H1 (cell line): Measurements from ENCODE around the gene CTDSP1. TPM values are rescaled to one million over a fixed set of nuclear protein-coding genes. Genes with fewer than 3 reads are reported as not detected.
A peak's percentile ranks its signal among the peaks of the same experiment; 100 is the strongest.

ENCODE experiments used
- CTCF ChIA-PET: fragments of 300-600 bp; sonication (Branson Sonifier 250); formaldehyde crosslinking; loops from one replicate; lab custom pipeline; 2021; ENCODE audit not compliant: partially characterized antibody; lab: Charles Lee
- POLR2A ChIA-PET: fragments of 300-600 bp; sonication (Branson Sonifier 250); formaldehyde crosslinking; loops from one replicate; lab custom pipeline; 2021; ENCODE audit warnings: inconsistent platforms; ENCODE audit not compliant: partially characterized antibody; lab: Charles Lee
- DNase-seq, 2 experiments: peaks; one replicate each; pipeline versions ENCODE4 v3.0.0 to v3.0.0-alpha.2; 2010 to 2022; ENCODE audit warnings: low spot score in 2 of 2, low read depth in 1 of 2, mixed read lengths in 1 of 2
- FAIRE-seq: peaks from 2 replicates; lab custom pipeline; 2011; peaks lifted over from hg19 to GRCh38; lab: Jason Lieb, UNC
- H2AFZ ChIP-seq: 2 replicates; pipeline ENCODE4 v1.8.1; 2012; ENCODE audit warnings: low read length, inconsistent platforms
- H2AK5ac ChIP-seq: 2 replicates; pipeline ENCODE4 v1.6.1; 2013; ENCODE audit warnings: low read depth, low read length
- H2BK120ac ChIP-seq: replicated peaks from 2 replicates; pipeline ENCODE3; 2013; ENCODE audit warnings: low read depth, low read length, inconsistent platforms
- H2BK12ac ChIP-seq: 2 replicates; pipeline ENCODE4 v1.6.1; 2013; ENCODE audit warnings: low read depth, low read length
- H2BK15ac ChIP-seq: 2 replicates; pipeline ENCODE4 v1.6.1; 2013; ENCODE audit warnings: low read length
- H2BK20ac ChIP-seq: 2 replicates; pipeline ENCODE4 v1.6.1; 2013; ENCODE audit warnings: low read length
- H2BK5ac ChIP-seq: 2 replicates; pipeline ENCODE4 v1.6.1; 2013; ENCODE audit warnings: low read depth, low read length
- H3K14ac ChIP-seq: 2 replicates; pipeline ENCODE4 v1.6.1; 2013; ENCODE audit warnings: inconsistent platforms; ENCODE audit not compliant: insufficient read length
- H3K18ac ChIP-seq: 2 replicates; pipeline ENCODE4 v1.6.1; 2013; ENCODE audit warnings: low read length; ENCODE audit errors: extremely low read depth
- H3K23ac ChIP-seq: 2 replicates; pipeline ENCODE4 v1.6.1; 2013; ENCODE audit warnings: inconsistent platforms; ENCODE audit not compliant: insufficient read length
- H3K23me2 ChIP-seq: 2 replicates; pipeline ENCODE4 v1.6.1; 2013; ENCODE audit warnings: low read depth, low read length
- H3K27ac ChIP-seq: 2 replicates; pipeline ENCODE4 v1.6.1; 2011; ENCODE audit warnings: low read depth, low read length, inconsistent platforms
- H3K27me3 ChIP-seq, 4 experiments: replicated peaks in 1 of 4; 1 replicate in 1 of 4; 2 replicates in 3 of 4; pipeline versions ENCODE4 v1.6.1 to v1.8.1; 2011 to 2013; ENCODE audit warnings: low read length in 3 of 4, mild to moderate bottlenecking in 3 of 4, inconsistent platforms in 2 of 4, mixed read lengths in 2 of 4, moderate library complexity in 1 of 4; ENCODE audit not compliant: control insufficient read depth in 3 of 4, insufficient read depth in 3 of 4; ENCODE audit errors: extremely low read depth in 1 of 4
- H3K36me3 ChIP-seq, 4 experiments: 2 replicates each; pipeline versions ENCODE4 v1.6.1 to v1.8.1; 2011 to 2013; ENCODE audit warnings: mild to moderate bottlenecking in 4 of 4, low read length in 3 of 4, moderate library complexity in 2 of 4, control low read depth in 1 of 4, inconsistent platforms in 1 of 4; ENCODE audit not compliant: insufficient read depth in 4 of 4, control insufficient read depth in 2 of 4
- H3K4ac ChIP-seq: replicated peaks from 2 replicates; pipeline ENCODE3; 2013; ENCODE audit warnings: low read length, low read depth, mixed read lengths, inconsistent platforms; ENCODE audit not compliant: insufficient read length
- H3K4me1 ChIP-seq, 4 experiments: replicated peaks in 1 of 4; 1 replicate in 1 of 4; 2 replicates in 3 of 4; pipeline versions ENCODE4 v1.6.1 to v1.8.1; 2011 to 2013; ENCODE audit warnings: low read length in 3 of 4, inconsistent platforms in 2 of 4, mixed read lengths in 1 of 4; ENCODE audit not compliant: insufficient read depth in 4 of 4, control insufficient read depth in 3 of 4
- H3K4me2 ChIP-seq, 2 experiments: 2 replicates each; pipeline versions ENCODE4 v1.6.1 to v1.8.1; 2011 to 2013; ENCODE audit warnings: low read depth in 2 of 2, low read length in 2 of 2, control low read depth in 1 of 2, inconsistent platforms in 1 of 2, mild to moderate bottlenecking in 1 of 2; ENCODE audit not compliant: insufficient read depth in 1 of 2
- H3K4me3 ChIP-seq, 4 experiments: fragments of 200-600, 300-600 bp in 1 of 4; sonication (generic), shearing (Covaris generic), sonication (Bioruptor Twin) in 1 of 4; 2 replicates each; pipeline versions ENCODE4 v1.5.1 to v1.8.1; 2011 to 2016; ENCODE audit warnings: low read length in 4 of 4, low read depth in 3 of 4, control low read depth in 2 of 4, inconsistent platforms in 2 of 4, mild to moderate bottlenecking in 2 of 4, mixed read lengths in 1 of 4, moderate library complexity in 1 of 4; ENCODE audit not compliant: insufficient read depth in 2 of 4; ENCODE audit errors: extremely low read depth in 1 of 4
- H3K56ac ChIP-seq: replicated peaks from 2 replicates; pipeline ENCODE3; 2013; ENCODE audit warnings: low read depth, mild to moderate bottlenecking, mixed read lengths, low read length, inconsistent platforms; ENCODE audit not compliant: insufficient read length
- H3K79me1 ChIP-seq: 2 replicates; pipeline ENCODE4 v1.6.1; 2013; ENCODE audit warnings: low read depth, low read length, control low read depth
- H3K79me2 ChIP-seq, 2 experiments: 2 replicates each; pipeline versions ENCODE4 v1.6.1 to v1.8.1; 2012 to 2013; ENCODE audit warnings: low read length in 2 of 2, mild to moderate bottlenecking in 2 of 2, inconsistent platforms in 1 of 2; ENCODE audit not compliant: insufficient read depth in 2 of 2, control insufficient read depth in 1 of 2
- H3K9ac ChIP-seq, 4 experiments: replicated peaks in 1 of 4; 1 replicate in 1 of 4; 2 replicates in 3 of 4; pipeline versions ENCODE4 v1.6.1 to v1.8.1; 2011 to 2013; ENCODE audit warnings: low read depth in 3 of 4, low read length in 3 of 4, control low read depth in 2 of 4, mild to moderate bottlenecking in 2 of 4, moderate library complexity in 2 of 4, inconsistent platforms in 1 of 4; ENCODE audit errors: extremely low read depth in 1 of 4
- H3K9me3 ChIP-seq, 2 experiments: 2 replicates each; pipeline versions ENCODE4 v1.6.1 to v1.8.1; 2012 to 2013; ENCODE audit warnings: mild to moderate bottlenecking in 2 of 2, moderate library complexity in 2 of 2, control low read depth in 1 of 2, inconsistent platforms in 1 of 2, low read depth in 1 of 2, low read length in 1 of 2, mixed read lengths in 1 of 2; ENCODE audit not compliant: insufficient read depth in 2 of 2
- H4K20me1 ChIP-seq, 2 experiments: replicated peaks in 1 of 2; 2 replicates each; pipeline versions ENCODE3 to v1.8.1; 2011 to 2013; ENCODE audit warnings: inconsistent platforms in 2 of 2, low read length in 2 of 2, mild to moderate bottlenecking in 1 of 2; ENCODE audit not compliant: insufficient read depth in 2 of 2, control insufficient read depth in 1 of 2
- H4K5ac ChIP-seq: 2 replicates; pipeline ENCODE4 v1.6.1; 2013; ENCODE audit warnings: low read length, low read depth, mixed read lengths, inconsistent platforms; ENCODE audit not compliant: insufficient read length
- H4K8ac ChIP-seq: 2 replicates; pipeline ENCODE4 v1.8.0; 2013; ENCODE audit warnings: mild to moderate bottlenecking, moderate library complexity, low read length, inconsistent platforms; ENCODE audit not compliant: insufficient read depth; ENCODE audit errors: extremely low read depth
- H4K91ac ChIP-seq: replicated peaks from 2 replicates; pipeline ENCODE3; 2013; ENCODE audit warnings: low read length, mixed read lengths, inconsistent platforms; ENCODE audit not compliant: insufficient read length
- BRCA1 ChIP-seq: IDR thresholded peaks from 2 replicates; pipeline ENCODE4 v1.6.1; 2012; ENCODE audit warnings: low read depth, low read length, improper control_type of control experiment
- E2F6 ChIP-seq: IDR thresholded peaks from 2 replicates; pipeline ENCODE4 v1.6.1; 2012; ENCODE audit warnings: inconsistent platforms
- EGR1 ChIP-seq: IDR thresholded peaks from 2 replicates; pipeline ENCODE4 v1.6.1; 2011; ENCODE audit warnings: low read depth, low read length, borderline replicate concordance
- EP300 ChIP-seq, 2 experiments: IDR thresholded peaks; 1 replicate in 1 of 2; 2 replicates in 1 of 2; pipeline ENCODE4 v1.6.1; 2011 to 2012; ENCODE audit warnings: low read depth in 2 of 2, low read length in 2 of 2, mild to moderate bottlenecking in 2 of 2, borderline replicate concordance in 1 of 2, inconsistent platforms in 1 of 2, moderate library complexity in 1 of 2
- KDM4A ChIP-seq: IDR thresholded peaks from one replicate; pipeline ENCODE4 v1.7.1; 2012; ENCODE audit warnings: low read depth, mild to moderate bottlenecking, moderate library complexity, low read length, inconsistent platforms; ENCODE audit not compliant: severe bottlenecking
- MAX ChIP-seq: IDR thresholded peaks from 2 replicates; pipeline ENCODE4 v1.6.1; 2012; ENCODE audit warnings: inconsistent platforms
- POLR2A ChIP-seq, 2 experiments: IDR thresholded peaks; 1 replicate in 1 of 2; 2 replicates in 1 of 2; pipeline ENCODE4 v1.6.1; 2011; ENCODE audit warnings: low read depth in 2 of 2, low read length in 2 of 2, mild to moderate bottlenecking in 2 of 2; ENCODE audit errors: control extremely low read depth in 1 of 2
- RAD21 ChIP-seq, 2 experiments: IDR thresholded peaks in 1 of 2; conservative IDR thresholded peaks in 1 of 2; 2 replicates each; pipeline ENCODE4 v1.6.1; 2011; ENCODE audit warnings: low read depth in 2 of 2, low read length in 2 of 2, improper control_type of control experiment in 1 of 2, inconsistent platforms in 1 of 2, mild to moderate bottlenecking in 1 of 2, moderate library complexity in 1 of 2
- RNF2 ChIP-seq: fragments of 200-900, 300-1000 bp; sonication (generic); IDR thresholded peaks from 2 replicates; pipeline ENCODE4 v1.7.1; 2016; ENCODE audit warnings: borderline replicate concordance, low read depth, mild to moderate bottlenecking, antibody characterized with exemption, low read length; ENCODE audit not compliant: poor library complexity, severe bottlenecking; ENCODE audit errors: missing control alignments
- SIN3A ChIP-seq, 2 experiments: IDR thresholded peaks in 1 of 2; conservative IDR thresholded peaks in 1 of 2; 2 replicates each; pipeline ENCODE4 v1.6.1; 2011 to 2012; ENCODE audit warnings: low read length in 2 of 2, improper control_type of control experiment in 1 of 2, low read depth in 1 of 2, mild to moderate bottlenecking in 1 of 2
- SIRT6 ChIP-seq: IDR thresholded peaks from one replicate; pipeline ENCODE4 v1.7.1; 2012; ENCODE audit warnings: low read length, inconsistent platforms
- YY1 ChIP-seq: IDR thresholded peaks from 2 replicates; pipeline ENCODE4 v1.6.1; 2011; ENCODE audit warnings: low read depth, mild to moderate bottlenecking, low read length
- WGBS, 2 experiments: shearing (Covaris generic) in 1 of 2; methylation state at CpG; one replicate each; pipeline versions ENCODE4 v1.1.6 to v1.1.7; 2013 to 2015; ENCODE audit warnings: low lambda C conversion rate in 2 of 2, mixed read lengths in 2 of 2, inconsistent platforms in 1 of 2, low coverage in 1 of 2, missing lambda C conversion rate in 1 of 2; ENCODE audit not compliant: insufficient replicate concordance in 2 of 2, insufficient coverage in 1 of 2, insufficient read length in 1 of 2; ENCODE audit errors: extremely low coverage in 1 of 2, missing lambda C conversion rate in 1 of 2; 5-methylcytosine and 5-hydroxymethylcytosine counted together
- polyA plus RNA-seq, 7 experiments: library from polyadenylated mRNA; depleted of rRNA in 3 of 7; stranded (reverse) in 5 of 7; unstranded in 2 of 7; fragments of >200 nt in 5 of 7; fragments of 200-250 nt in 2 of 7; gene quantifications; 1 replicate in 5 of 7; 2 replicates in 1 of 7; 4 replicates in 1 of 7; pipeline versions ENCODE4 v1.2.1 to v1.2.3, GENCODE V29; 2011 to 2013; ENCODE audit warnings: missing spikeins in 2 of 7, mixed read lengths in 2 of 7
- total RNA-seq: library from RNA; stranded (reverse); fragmentation: NEBNext Ultra II Directional; extraction: Animal tissue kit (Norgen Biotek cat#: 25700); gene quantifications from 2 replicates; pipeline ENCODE4 v1.2.1, GENCODE V29; 2021

CTDSP1 gene
- total and polyA plus RNA-seq, 2 of the 8 experiments (the other 6 are each of a cell fraction or from before 2014, with no cell fraction given): 20.3 to 35.2 TPM

- H3K79me1 ChIP-seq: no peaks in the 10 kb centered on the region
- no peak overlapping the region for H3K14ac ChIP-seq
- no peak overlapping the region for H2AK5ac ChIP-seq
- H2BK15ac ChIP-seq: no peak overlapping the region
- POLR2A ChIA-PET: interaction anchor here (0.6 kb wide), 1 partner anchor 1124 kb away, joined by 3 read pairs; no protein-coding TSS in a partner anchor
- H2BK5ac ChIP-seq: no peak overlapping the region
- H3K4me2 ChIP-seq: peak overlapping the region in 1 of 2 experiments; percentile 88; a peak in 1 of 4 replicates
- CTCF ChIA-PET: interaction anchor here (0.6 to 2.2 kb wide), 5 partner anchors 11 to 75 kb away, joined by 3 to 12 read pairs (median 3); no protein-coding TSS in a partner anchor
- no peaks in the 10 kb centered on the region for H3K79me2 ChIP-seq
- H4K5ac ChIP-seq: no peak overlapping the region
- no peak overlapping the region for H2BK120ac ChIP-seq
- H3K4ac ChIP-seq: no peak overlapping the region
- FAIRE-seq: no peak
- peaks cover 3% of the 10 kb centered on the region for H3K23me2 ChIP-seq
- H4K20me1 ChIP-seq: no peaks in the 10 kb centered on the region
- H4K91ac ChIP-seq: peak overlapping the region; percentile 34
- H3K18ac ChIP-seq: peak overlapping the region; percentile 78
- 88% methylated on average over 8 of the region's 8 CpGs; no CpG with 5 or more reads in 1 of the 2 experiments for WGBS, 2 experiments
- H3K9ac ChIP-seq: no peak overlapping the region
- H3K23ac ChIP-seq: no peak overlapping the region
- 0 out of 2 replicates have a peak overlapping the region, but pooled peaks have one; percentile 43 for H2BK20ac ChIP-seq
- H3K27me3 ChIP-seq: no peaks in the 10 kb centered on the region
- H2BK12ac ChIP-seq: peak overlapping the region; percentile 91; the same call in 1 of the 2 replicates
- H2AFZ ChIP-seq: no peak overlapping the region
- DNase-seq: no peak
- H3K9me3 ChIP-seq: no peaks in the 10 kb centered on the region
- H4K8ac ChIP-seq: peak overlapping the region; percentile 68; the same call in 1 of the 2 replicates
- H3K4me1 ChIP-seq: peaks cover 12 to 25% (median 19%) of the 10 kb centered on the region in 4 experiments
- H3K36me3 ChIP-seq: peaks cover 0 to 11% (median 4%) of the 10 kb centered on the region in 4 experiments; a peak in 2 of 8 replicates
- H3K4me3 ChIP-seq: no peak overlapping the region
- no peak overlapping the region for H3K56ac ChIP-seq
- no peak overlapping the region for H3K27ac ChIP-seq
- TF ChIP-seq MAX: no peak
- TF ChIP-seq KDM4A: no peak
- no peak for TF ChIP-seq YY1
- no peak for TF ChIP-seq EGR1
- TF ChIP-seq RNF2: no peak
- no peak for TF ChIP-seq POLR2A (IDR thresholded peaks at IDR 0.05; ENCODE audit: control extremely low read depth in 1 of 2, low read depth in 2 of 2, low read length in 2 of 2)
- no peak for TF ChIP-seq SIRT6
- no peak for TF ChIP-seq E2F6
- TF ChIP-seq EP300 (IDR thresholded peaks at IDR 0.05; ENCODE audit: borderline replicate concordance in 1 of 2, low read depth in 2 of 2, low read length in 2 of 2): no peak
- no peak for TF ChIP-seq SIN3A (conservative IDR thresholded peaks at IDR 0.05 in 1 of 2, IDR thresholded peaks at IDR 0.05 in 1 of 2; ENCODE audit: low read depth in 1 of 2, low read length in 2 of 2)
- TF ChIP-seq BRCA1: no peak
- TF ChIP-seq RAD21 (IDR thresholded peaks at IDR 0.05 in 1 of 2, conservative IDR thresholded peaks at IDR 0.05 in 1 of 2; ENCODE audit: low read depth in 2 of 2, low read length in 2 of 2): no peak
Measured at GRCh38 chr2:218407717-218408116, 8.0 kb downstream of the CTDSP1 start.
